ENCODE results near the gene KCNJ16.

Gene KCNJ16

DNA sequence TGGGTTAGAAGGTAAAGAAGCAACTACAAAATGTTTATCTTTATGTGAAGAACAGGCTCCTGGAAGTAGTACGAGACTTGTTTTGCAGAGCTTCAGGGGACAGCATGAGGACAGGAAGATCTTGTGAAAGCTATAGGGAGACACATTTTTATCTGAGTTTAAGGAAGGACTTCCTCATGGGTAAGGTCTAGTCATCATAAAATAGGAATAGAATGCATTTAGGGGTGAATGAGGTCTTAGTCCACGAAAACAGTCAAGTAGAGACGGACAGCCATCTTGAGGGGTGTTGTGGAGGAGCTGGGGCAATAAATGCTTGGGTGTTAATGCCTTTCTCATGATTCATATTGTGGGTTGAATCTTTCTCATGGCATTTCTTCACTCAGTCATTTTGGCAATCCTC, 24.3 kb downstream of the KCNJ16 start:
- DNase-seq (ENCODE audit: low spot score), result no peak

DNA sequence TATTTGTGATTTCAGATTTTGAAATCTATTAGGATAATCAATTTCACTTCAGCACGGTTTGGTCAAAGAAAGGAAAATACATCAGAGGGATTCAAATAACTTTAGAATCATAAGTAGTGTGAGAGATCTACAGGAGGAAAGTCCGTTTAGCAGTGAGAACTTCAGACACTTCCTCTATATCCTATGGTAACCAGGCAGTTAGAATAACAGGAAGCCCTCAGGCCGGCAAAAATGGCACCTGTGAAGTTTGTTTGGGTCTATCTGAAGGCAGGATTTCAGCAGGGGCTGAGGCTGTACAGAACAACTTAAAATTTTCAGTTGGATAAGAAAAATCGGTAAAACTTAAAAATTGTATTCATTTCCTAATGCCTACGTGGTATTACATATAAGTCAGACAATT, 24.9 kb downstream of the KCNJ16 start:
- DNase-seq (ENCODE audit: low spot score), result no peak

DNA sequence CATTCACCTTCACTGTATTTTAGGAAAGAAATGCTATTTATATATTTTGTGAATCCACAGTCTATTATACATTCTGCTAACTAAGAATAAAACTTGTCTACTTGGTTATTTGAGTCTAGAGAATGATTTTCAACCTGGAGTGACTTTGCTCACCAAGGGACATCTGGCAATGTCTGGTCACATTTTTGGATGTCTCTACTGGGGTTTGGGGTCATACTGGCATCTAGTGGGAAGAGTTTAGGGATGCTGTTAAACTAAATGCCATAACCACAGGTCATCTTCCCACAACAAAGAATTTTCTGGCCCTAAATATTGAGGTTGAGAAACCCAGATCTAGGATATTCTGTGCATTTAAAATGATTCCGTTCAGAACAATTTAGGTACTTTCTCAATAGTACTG, 26.0 kb downstream of the KCNJ16 start:
- DNase-seq (ENCODE audit: low spot score), result no peak

DNA sequence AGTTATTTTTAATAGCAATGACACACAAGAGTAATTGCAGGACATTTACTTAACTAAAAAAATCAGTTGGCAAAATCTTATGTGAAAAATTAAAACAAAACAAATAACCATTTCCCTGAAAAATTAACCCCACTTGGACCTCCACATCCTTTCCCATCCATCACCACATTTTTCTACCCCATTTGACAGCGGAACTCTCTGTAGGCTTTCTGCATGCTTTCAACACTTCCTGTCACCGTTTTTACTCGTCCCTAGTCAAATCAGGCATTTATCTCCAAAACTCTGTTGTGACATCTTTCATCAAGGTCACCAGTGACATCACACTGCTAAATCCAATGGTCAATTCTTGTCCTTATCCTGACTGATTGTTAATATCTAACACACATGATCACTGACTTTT, 27.5 kb downstream of the KCNJ16 start:
- no peak for DNase-seq (ENCODE audit: low spot score)

DNA sequence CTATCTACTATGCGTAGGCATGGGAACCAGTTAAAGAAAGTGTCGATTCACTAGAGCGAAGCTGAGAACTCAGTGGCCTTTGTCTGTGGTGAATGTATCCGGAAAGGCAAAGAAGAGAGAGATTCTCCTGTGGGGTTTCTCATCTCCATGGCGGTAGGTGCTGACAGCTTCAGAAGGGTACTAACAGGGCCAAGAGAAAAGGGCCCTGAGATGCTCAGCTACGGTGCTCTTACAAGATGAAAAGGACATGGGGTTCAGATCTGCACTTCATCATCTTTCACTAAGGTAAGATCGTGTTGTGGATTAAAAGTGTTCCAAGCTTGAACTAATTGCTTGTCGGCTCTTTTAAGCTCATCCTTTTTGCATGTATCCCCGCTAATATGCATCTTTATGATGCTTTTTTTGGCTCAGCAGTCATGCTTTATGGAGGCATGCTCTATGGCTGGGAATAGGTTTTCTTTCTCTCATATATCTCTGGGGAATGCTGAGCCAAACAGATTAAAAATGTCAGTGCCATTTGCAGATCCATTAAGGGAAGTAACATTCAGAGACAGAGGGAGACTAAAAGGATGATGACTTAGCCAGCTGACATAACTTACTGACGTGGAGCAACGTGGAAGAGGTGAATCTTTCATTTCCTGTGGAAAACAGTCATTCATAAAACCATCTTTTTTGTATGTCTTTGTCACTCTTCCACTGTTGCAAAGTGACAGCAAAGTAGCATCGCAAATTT, 29.9 kb downstream of the KCNJ16 start:
- DNase-seq (ENCODE audit: low spot score), result no peak

DNA sequence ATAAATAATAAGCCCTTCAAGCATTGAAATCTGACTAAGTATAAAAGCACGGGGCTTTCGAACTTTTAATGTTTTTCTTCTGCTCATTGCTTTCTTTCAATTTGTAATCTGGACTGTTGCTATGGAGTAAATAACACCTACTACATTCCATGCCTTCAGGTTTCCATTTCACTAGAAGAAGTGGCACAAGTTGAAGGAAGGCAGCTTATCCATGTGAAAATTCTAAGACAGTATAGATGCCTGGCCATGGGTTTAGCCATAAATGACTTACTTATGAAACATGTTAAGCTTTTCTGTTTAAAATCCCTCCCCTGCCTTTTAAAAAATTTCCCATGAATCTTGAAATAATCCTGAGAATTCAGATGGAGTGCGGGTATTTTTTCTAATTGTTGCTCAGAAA, 30.6 kb downstream of the KCNJ16 start:
- no peak for DNase-seq (ENCODE audit: low spot score)

DNA sequence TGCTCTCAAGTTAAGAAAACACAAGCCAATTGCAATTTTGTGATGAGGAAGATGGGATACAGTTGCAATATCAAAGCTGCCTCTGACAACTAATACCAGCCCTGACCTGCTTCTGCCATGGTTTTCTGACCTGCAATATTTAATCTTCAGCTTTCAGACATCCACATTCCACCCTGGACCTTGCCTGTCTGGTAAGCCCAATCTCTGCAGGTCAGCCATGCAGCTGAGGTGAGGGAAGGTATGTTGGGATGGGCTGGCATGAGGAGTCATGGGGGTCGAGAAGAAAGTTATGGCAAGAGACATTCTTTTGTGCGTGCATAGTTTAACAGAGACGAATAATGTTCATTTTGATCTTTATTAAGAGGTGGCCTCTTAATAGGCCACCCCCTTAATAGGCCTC, 31.5 kb downstream of the KCNJ16 start:
- no peak for DNase-seq (ENCODE audit: low spot score)

DNA sequence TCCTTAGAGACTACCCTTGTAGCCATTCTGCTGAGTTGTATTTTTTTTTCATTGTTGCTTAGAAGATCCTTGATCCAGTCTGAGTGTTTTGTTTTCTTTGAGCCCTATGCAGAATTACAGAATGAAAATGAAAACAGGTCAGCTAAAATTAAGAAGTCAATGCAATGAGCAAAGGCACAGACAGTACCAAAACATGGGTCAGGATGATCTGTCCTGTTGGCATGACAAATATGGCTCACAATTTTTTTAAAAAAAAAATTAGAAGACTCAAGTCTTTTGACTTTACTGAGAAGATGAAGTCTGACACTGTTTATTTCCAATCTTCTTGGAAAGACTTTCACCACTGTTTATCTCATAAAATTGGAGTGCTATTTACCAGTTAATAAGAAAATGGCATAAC, 32.4 kb downstream of the KCNJ16 start:
- DNase-seq (ENCODE audit: low spot score), result no peak

DNA sequence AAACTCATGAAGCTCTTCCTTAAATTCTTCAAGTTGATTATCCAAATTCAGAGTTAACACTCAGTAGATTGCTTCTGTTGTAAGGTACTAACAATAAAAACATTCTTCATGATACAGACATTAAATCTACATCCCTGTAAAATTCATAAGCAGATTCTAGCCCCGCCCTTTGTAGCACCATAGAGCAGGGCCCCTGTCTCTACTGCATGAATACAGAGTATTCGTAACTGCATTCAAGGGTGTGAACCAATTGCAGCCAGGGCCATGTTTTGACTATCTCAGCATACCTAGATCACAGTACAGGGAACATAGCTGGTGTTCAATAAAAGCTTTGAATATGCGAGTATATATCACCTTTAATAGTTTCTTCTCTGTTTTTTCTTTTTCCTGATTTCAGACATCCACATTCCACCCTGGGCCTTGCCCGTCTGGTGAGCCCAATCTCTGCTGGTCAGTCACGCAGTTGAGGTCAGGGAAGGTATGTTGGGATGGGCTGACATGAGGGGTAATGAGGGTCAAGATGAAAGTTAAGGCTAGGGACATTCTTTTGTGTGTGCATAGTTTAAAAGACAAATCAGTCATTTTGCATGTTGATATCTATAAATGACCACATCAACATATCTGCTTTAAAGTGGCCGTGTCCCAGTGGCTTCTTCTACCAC, 33.0 kb downstream of the KCNJ16 start:
- no peak for DNase-seq (ENCODE audit: low spot score)

DNA sequence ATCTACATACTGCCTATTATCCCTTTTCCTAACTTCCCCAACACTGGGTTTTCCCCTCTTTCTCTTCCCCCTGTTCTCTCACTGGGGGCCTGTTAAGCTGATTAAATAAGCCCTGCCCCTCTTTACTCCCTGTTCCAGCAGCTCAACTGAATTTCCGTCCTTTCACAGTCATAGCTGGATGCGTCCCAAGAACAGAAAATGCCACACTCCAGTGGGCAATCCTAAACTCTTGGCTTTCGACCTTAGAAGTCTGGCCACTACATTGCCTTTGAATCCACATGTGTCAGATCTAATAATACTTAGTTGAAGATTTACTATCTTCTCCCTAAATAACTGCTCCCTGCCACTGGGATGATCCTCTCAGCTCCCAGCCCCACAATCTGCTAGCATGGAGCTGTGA, 34.5 kb downstream of the KCNJ16 start:
- no peak for DNase-seq (ENCODE audit: low spot score)

DNA sequence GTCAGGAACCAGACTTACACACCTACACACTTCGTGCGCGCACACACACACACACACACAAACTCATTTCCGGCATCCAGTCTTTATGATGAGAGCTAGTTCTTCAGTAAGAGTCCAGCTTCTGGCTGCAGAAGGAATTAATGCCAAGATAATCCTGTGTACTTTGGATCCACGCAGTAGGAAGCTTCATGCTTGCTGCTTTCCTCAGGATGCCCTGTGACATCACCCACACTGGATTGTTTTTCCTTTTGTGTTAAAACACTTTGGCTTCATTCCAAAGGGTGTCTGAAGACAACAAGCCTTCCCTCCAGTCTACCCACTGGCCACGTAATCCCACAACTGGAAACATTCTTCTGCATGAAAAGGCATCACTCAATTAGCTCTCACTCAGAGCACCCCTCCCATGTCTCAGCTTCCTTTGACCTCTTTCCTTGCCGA, 35.4 kb downstream of the KCNJ16 start:
- DNase-seq (ENCODE audit: low spot score), result no peak

DNA sequence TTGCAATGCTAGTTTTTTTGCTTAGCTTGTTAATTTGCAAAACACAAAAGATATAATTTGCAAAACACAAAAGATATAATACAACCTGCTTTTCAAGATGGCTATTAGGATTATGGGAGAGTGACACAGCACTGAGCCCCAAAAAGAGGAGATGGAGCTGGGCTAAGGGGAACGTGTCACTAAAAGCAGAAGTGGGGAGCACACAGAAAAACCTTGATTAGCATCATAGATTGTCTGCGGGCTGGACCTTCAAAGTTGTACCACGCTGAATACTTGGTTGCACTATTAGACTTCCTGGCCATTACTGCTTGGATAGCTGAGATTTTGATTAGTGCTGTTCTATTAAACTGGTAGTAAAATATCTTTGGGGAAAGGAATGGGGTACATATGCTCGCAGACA, 36.2 kb downstream of the KCNJ16 start:
- no peak for DNase-seq (ENCODE audit: low spot score)

DNA sequence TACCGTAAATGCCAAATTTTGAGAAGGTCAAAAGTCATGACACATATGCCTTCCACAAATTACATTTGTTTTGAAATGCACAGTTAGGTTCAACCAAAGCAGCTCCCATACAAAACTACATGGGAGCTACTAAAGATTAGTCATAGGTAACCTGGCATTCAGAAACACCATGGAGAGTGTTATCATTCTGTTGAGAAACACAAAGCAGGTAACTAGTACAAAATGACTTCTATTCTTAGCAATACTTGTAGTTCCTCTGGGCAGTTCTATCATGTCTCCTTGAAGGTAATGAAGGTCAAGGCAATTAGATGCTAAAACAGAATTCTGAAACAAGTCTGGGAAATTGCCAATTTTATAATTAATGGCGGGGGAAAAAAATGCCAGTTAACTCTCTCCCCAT, 39.4 kb downstream of the KCNJ16 start:
- no peak for DNase-seq (ENCODE audit: low spot score)

DNA sequence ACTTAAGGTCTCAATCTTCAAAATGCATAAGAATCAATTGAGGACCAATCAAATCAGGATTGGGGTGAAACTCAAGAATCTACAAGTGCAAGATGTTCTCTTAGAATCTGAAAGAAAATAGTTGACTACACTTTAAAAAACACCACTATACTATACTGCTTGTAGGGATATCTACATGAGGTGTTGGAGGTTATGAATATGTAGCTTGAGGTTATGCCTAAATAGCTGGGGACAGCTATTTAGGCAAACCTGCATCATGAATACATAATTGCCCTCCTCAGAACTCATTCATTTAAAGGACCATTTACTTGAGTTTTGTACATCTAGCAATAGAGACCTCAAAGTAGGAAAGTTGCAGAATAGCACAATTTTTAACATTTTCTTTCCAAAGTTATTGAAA, 40.1 kb downstream of the KCNJ16 start:
- no peak for DNase-seq (ENCODE audit: low spot score)

DNA sequence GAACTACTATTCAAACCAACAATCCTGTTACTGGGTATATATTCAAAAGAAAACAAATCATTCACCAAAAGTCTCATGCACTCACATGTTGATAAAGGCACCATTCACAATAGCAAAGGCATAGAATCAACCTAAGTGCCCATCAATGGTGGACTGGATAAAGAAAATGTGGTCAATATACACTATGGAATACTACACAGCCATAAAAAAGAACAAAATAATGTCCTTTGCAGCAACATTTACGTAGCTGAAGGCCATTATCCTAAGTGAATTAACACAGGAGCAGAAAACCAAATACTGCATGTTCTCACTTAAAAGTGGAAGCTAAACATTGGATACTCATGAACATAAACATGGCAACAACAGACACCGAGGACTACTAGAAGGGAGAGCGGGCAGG, 41.9 kb downstream of the KCNJ16 start:
- DNase-seq (ENCODE audit: low spot score), result no peak

DNA sequence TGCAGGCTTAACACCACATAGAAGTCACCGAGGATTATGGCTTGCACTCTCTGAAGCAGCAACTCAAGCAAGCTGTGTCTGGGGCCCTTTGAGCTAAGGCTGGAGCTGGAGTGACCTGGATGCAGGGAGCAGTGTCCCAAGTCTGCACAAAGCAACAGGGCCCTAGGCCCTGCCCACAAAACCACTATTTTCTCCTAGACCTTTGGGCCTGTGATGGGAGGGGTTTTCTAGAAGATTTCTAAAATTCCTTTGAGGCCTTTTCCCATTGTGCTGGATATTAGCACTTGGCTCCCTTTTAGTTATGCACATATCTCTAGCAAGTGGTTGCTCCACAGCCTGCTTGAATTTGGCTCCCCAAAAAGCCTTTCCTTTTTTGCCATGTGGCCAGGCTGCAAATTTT, 44.5 kb downstream of the KCNJ16 start:
- no peak for DNase-seq (ENCODE audit: low spot score)

DNA sequence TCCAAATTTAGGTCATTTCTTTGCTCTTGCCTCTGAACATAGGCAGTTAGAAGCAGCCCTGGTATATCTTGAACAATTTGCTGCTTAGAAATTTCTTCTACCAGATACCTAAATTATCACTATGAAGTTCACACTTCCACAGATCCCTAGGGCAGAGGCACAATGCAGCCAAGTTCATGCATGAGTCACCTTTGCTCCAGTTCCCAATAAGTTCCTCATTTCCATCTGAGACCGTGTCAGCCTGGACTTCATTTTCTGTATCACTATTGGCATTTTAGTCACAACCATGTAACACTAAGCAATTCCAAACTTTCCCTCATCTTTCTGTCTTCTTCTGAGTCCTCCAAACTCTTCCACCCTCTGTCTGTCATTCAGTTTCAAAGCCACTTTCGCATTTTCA, 45.0 kb downstream of the KCNJ16 start:
- no peak for DNase-seq (ENCODE audit: low spot score)

DNA sequence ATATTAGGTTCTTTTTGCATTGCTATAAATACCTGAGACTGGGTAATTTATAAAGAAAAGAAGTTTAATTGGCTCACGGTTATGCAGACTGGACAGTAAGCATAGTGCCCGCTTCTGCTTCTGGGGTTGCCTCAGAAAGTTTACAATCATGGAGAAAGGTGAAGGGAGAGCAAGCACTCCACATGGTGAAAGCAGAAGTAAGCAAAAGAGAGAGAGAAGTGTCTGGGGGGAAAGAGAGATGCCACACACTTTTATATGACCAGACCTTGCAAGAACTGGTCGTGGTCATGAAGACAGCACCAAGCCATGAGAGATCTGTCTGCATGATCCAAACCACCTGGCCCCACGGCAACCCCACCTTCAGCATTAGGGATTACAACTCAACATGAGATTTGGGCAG, 45.4 kb downstream of the KCNJ16 start:
- DNase-seq (ENCODE audit: low spot score), result no peak

DNA sequence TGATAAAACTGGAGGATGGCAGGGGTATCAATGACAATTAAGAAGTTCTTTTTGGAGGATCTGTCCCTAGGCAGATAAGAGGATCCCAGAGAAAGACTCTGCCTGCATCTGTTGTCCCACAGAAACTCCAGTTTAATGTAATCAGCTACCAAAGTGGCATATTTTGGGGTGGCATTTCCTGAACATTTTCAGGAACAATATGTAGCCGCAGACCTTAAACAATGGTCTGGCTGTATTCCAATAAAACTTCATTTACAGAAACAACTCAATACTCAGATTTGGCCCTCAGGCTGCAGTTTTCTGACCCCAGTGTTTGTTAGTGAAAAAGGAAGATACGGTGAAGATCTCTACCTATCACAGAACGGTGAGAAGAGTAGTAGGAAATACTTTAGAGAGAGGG, 46.1 kb downstream of the KCNJ16 start:
- DNase-seq (ENCODE audit: low spot score), result no peak

DNA sequence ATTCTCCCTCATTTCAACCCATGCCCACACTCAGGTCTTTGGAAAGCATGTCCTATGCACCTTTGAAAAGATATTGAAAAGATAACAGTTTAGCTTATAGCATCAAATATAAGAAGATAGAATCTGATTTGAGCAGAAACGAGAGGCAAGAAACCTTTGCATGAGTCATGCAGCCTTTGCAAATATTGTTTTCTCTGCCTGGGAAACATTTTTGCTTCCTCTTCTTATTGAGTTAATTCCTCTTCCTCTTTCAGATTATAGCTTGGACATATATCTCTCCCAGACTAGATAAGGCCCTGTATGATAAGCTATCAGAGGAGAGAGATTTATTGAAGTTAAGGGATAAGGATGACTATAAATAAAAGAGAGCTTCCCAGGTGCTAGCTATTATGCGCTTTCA, 48.2 kb downstream of the KCNJ16 start:
- no peak for DNase-seq (ENCODE audit: low spot score)

DNA sequence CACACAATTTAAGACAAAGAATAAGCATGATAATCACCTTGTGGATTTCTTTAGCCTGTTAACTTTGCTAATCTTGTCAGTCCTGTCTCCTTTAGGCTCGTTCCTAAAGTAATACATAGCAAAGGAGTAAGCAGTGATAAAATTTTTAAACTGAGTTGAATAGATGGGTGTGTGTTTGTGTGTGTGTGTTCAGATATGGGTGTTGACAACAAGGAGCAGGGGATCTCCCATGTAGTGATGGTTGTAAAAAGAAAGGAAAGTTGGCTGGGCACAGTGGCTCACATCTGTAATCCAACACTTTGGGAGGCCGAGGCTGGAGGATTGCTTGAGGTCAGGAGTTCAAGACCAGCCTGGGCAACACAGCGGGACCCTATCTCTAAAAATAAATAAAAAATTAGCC, 49.7 kb downstream of the KCNJ16 start:
- no peak for DNase-seq (ENCODE audit: low spot score)

DNA sequence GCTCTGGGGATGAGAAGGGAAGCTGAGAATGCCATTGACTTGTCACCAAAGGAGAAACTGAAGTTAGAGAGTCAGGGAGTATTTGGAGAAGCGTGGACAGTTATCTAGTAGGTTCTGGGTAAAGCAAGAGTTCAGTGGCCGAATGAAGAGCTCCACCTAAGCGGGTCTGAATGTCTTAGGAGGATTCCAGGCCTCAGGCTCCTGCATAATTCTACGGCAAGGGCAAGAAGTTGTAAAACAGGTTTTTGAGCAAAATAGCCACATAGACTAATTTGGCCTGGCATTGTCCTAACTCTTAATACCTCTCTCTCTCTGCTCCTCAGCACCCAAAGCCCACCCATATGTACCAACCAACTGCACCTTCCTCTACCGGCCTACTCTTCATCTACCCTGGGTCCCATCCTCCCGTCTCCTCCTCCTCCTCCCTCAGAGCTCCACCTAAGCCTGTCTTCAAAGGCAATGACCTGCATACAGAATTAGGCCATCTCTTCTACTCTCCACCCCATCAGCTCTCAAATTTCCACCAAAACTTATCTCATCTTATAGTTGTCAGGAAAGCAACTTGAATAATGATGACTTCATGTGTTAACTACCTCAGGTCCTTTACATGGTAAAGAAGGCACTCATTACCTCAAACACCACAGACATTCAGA, 52.3 kb downstream of the KCNJ16 start:
- DNase-seq (ENCODE audit: low spot score), result no peak

DNA sequence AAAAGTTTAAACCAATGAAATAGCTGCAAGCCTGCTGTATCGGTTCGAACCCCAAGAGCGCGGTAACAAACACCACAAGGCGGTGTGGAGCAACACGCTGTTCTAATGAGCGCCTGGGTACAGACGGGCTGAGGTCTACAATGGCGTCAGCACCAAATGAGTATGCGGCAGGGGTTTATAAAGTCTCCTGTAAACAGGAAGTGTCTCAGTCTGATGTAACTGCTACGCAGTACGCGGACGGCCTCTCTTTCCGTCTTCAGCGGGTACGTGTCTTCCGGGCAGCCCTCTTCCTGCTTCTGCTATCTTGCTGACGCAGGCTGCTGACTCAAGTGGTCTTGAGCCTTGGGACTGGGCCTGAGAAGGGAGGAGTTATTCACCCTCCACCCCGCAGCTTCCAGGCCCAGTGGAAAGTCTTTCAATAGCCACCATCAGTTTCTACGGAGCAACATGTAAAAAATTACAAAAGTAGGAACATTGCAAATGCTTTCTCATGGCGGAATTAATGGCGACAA, 53.8 kb downstream of the KCNJ16 start:
- no peak for DNase-seq (ENCODE audit: low spot score)

All from HuH-7 (cell line).